Peyer's patch (tissue), 4 donors: Measurements from ENCODE around the gene ANGPTL4.

Experiments used
- CTCF ChIP-seq, 6 experiments: fragments of 450-650 bp in 4 of 6; fragments of 200-600 bp in 2 of 6; sonication (generic) in 1 of 6; IDR thresholded peaks; one replicate each; pipeline ENCODE4 v1.5.1; 2017 to 2019; ENCODE audit warnings: antibody characterized with exemption in 6 of 6, mild to moderate bottlenecking in 3 of 6, moderate library complexity in 1 of 6
- POLR2A ChIP-seq, 2 donors: fragments of 450-650 bp; IDR thresholded peaks; one replicate each; pipeline ENCODE4 v1.5.1; 2017; ENCODE audit warnings: antibody characterized with exemption in 2 of 2, mild to moderate bottlenecking in 2 of 2, moderate library complexity in 2 of 2

GRCh38 chr19:8367327-8368001, 3.5 kb downstream of the ANGPTL4 start:
- TF ChIP-seq CTCF (IDR thresholded peaks at IDR 0.05) (no peak), POLR2A (IDR thresholded peaks at IDR 0.05) (peak in 1 of 2 donors; percentile 10)
